Measurements from ENCODE around the gene CNGA3. TPM values are rescaled to one million over a fixed set of nuclear protein-coding genes. Genes with fewer than 3 reads are reported as not detected.

Gene CNGA3
- total and polyA plus RNA-seq, 10 of the 15 experiments (the other 5 are each of a cell fraction or from before 2014, with no cell fraction given), result not detected

GRCh38 chr2:98382739-98383138 is 36.5 kb downstream of the CNGA3 start:
- DNase-seq (ENCODE audit: low read depth, low spot score) (no peak), FAIRE-seq (no peak), ATAC-seq (no peak)
- no peaks in the 10 kb centered on the region for H3K36me3 ChIP-seq (ENCODE audit: control insufficient read depth in 2 of 2, insufficient read depth in 2 of 2, low read length in 1 of 2)
- H3K4me1 ChIP-seq (ENCODE audit: control insufficient read depth, insufficient read depth, low read length), result no peaks in the 10 kb centered on the region
- intact Hi-C loops (cut with micrococcal nuclease; ENCODE audit: unreplicated experiment), result loop anchor here (10.0 kb wide), 1 partner anchor 428 kb away; no protein-coding TSS in a partner anchor
- WGBS (ENCODE audit: insufficient coverage, insufficient replicate concordance, low lambda C conversion rate, missing lambda C conversion rate), result 37% methylated on average over 7 of the region's 7 CpGs
- no peaks in the 10 kb centered on the region for H3K79me2 ChIP-seq (ENCODE audit: control insufficient read depth, insufficient read depth, low read length)
- H3K27me3 ChIP-seq (replicated peaks in 1 of 2; ENCODE audit: control insufficient read depth in 2 of 2, insufficient read depth in 2 of 2, low read length in 1 of 2), result peaks cover 0 to 4% of the 10 kb centered on the region in 2 experiments; a peak in 3 of 4 replicates
- ChIA-PET CTCF (interaction anchor here (1.1 to 6.2 kb wide), 3 partner anchors 30 to 684 kb away, joined by 3 to 43 read pairs (median 17); no protein-coding TSS in a partner anchor), RAD21 (ENCODE audit: unreplicated experiment) (interaction anchor here (3.1 kb wide), 1 partner anchor 642 kb away, joined by 22 read pairs; no protein-coding TSS in a partner anchor), POLR2A (no interaction called here), SMC1A (ENCODE audit: uncharacterized antibody, unreplicated experiment) (no interaction called here)
- H3K9me3 ChIP-seq (replicated peaks; ENCODE audit: control insufficient read depth, insufficient read depth, low read length), result no peaks in the 10 kb centered on the region; the same call in 2 of the 3 replicates
- no peak overlapping the region for H3K27ac ChIP-seq (ENCODE audit: control insufficient read depth, insufficient read depth)
- no peak for TF ChIP-seq BCL11A (IDR thresholded peaks at IDR 0.05; ENCODE audit: low read depth, low read length)
- no peak for TF ChIP-seq RELA (IDR thresholded peaks at IDR 0.05; ENCODE audit: borderline replicate concordance, partially characterized antibody)
- no peak for TF ChIP-seq SMAD5 (IDR thresholded peaks at IDR 0.05; ENCODE audit: low read depth)
- no peak for TF ChIP-seq CREB1 (IDR thresholded peaks at IDR 0.05; ENCODE audit: low read depth)
- no peak for TF ChIP-seq MEF2B (IDR thresholded peaks at IDR 0.05; ENCODE audit: partially characterized antibody, poor library complexity, severe bottlenecking)
- no peak for TF ChIP-seq SRF (IDR thresholded peaks at IDR 0.05; ENCODE audit: low read depth in 2 of 2, low read length in 2 of 2)
- no peak for TF ChIP-seq TBL1XR1 (IDR thresholded peaks at IDR 0.05; ENCODE audit: low read depth, low read length)
- TF ChIP-seq ZBTB33 (IDR thresholded peaks at IDR 0.05), result no peak
- TF ChIP-seq NBN (IDR thresholded peaks at IDR 0.05), result no peak
- TF ChIP-seq PKNOX1 (IDR thresholded peaks at IDR 0.05), result no peak
- no peak for TF ChIP-seq PAX5 (IDR thresholded peaks at IDR 0.05; ENCODE audit: borderline replicate concordance, low read depth, low read length)
- TF ChIP-seq PML (IDR thresholded peaks at IDR 0.05; ENCODE audit: low read length), result no peak
- TF ChIP-seq SP1 (IDR thresholded peaks at IDR 0.05; ENCODE audit: low read depth, low read length), result no peak
- no peak overlapping the region for H3K4me2 ChIP-seq (ENCODE audit: control insufficient read depth, insufficient read depth)
- no peak overlapping the region for H3K9ac ChIP-seq (ENCODE audit: control insufficient read depth, insufficient read depth, low read length)
- no peak overlapping the region for H3K4me3 ChIP-seq
- BruUV-seq (replicated peaks), result no TSS peak
- in situ Hi-C loops (cut with MboI), result loop anchor here (5.0 to 10.0 kb wide), 2 partner anchors 575 to 648 kb away; no protein-coding TSS in a partner anchor
- H2AFZ ChIP-seq (ENCODE audit: control insufficient read depth, low read depth, low read length), result no peak overlapping the region
- no peaks in the 10 kb centered on the region for H4K20me1 ChIP-seq (ENCODE audit: control insufficient read depth, insufficient read depth)
